CD4-positive, alpha-beta memory T cell (primary cell): ENCODE results near the gene GSTM2. TPM values are rescaled to one million over a fixed set of nuclear protein-coding genes. Genes with fewer than 3 reads are reported as not detected.
A peak's percentile ranks its signal among the peaks of the same experiment; 100 is the strongest.
"Not testable (repeated sequence)": the region's sequence is repeated elsewhere in the genome, so short reads cannot be mapped to it uniquely, and the experiment has no call there.

Experiments
- CTCF ChIA-PET: fragments of 350-600 bp; sonication (Branson Sonifier 250); formaldehyde crosslinking; loops from one replicate; lab custom pipeline; 2021; ENCODE audit warnings: inconsistent platforms; ENCODE audit not compliant: partially characterized antibody; lab: Charles Lee
- POLR2A ChIA-PET: fragments of 350-600 bp; sonication (Branson Sonifier 250); formaldehyde crosslinking; loops from one replicate; lab custom pipeline; 2021; ENCODE audit not compliant: partially characterized antibody; lab: Charles Lee
- DNase-seq, 5 donors: peaks; one replicate each; pipeline versions ENCODE4 v3.0.0 to v3.0.0-alpha.2; 2020 to 2022; ENCODE audit warnings: mixed read lengths in 1 of 5
- H3K27ac ChIP-seq: one replicate; pipeline ENCODE4 v1.7.0; 2013; ENCODE audit warnings: low read depth, low read length
- H3K27me3 ChIP-seq: 2 replicates; pipeline ENCODE4 v1.7.0; 2013; ENCODE audit warnings: mild to moderate bottlenecking, low read length, moderate library complexity; ENCODE audit not compliant: insufficient read depth
- H3K36me3 ChIP-seq: 2 replicates; pipeline ENCODE4 v1.7.0; 2013; ENCODE audit warnings: mild to moderate bottlenecking, low read length, moderate library complexity; ENCODE audit not compliant: insufficient read depth
- H3K4me1 ChIP-seq: 2 replicates; pipeline ENCODE4 v1.7.0; 2013; ENCODE audit warnings: mild to moderate bottlenecking, low read length, moderate library complexity; ENCODE audit not compliant: insufficient read depth
- H3K4me3 ChIP-seq, 2 donors: one replicate each; pipeline ENCODE4 v1.7.0; 2013; ENCODE audit warnings: low read length in 2 of 2, mild to moderate bottlenecking in 1 of 2
- H3K9me3 ChIP-seq, 2 donors: one replicate each; pipeline ENCODE4 v1.7.0; 2013; ENCODE audit warnings: low read length in 2 of 2, control low read depth in 1 of 2; ENCODE audit not compliant: control insufficient read depth in 1 of 2
- H3K27ac Mint-ChIP-seq, 7 donors: one replicate each; pipeline ENCODE4 v1.8.0; 2020 to 2021; ENCODE audit warnings: mixed read lengths in 7 of 7, mild to moderate bottlenecking in 6 of 7, inconsistent platforms in 3 of 7, moderate library complexity in 3 of 7
- H3K27me3 Mint-ChIP-seq, 2 donors: one replicate each; pipeline ENCODE4 v1.8.0; 2020 to 2021; ENCODE audit warnings: mixed read lengths in 2 of 2
- H3K36me3 Mint-ChIP-seq, 2 donors: one replicate each; pipeline ENCODE4 v1.8.0; 2020 to 2021; ENCODE audit warnings: mixed read lengths in 2 of 2, inconsistent platforms in 1 of 2, mild to moderate bottlenecking in 1 of 2
- H3K4me1 Mint-ChIP-seq, 4 donors: one replicate each; pipeline ENCODE4 v1.8.0; 2020 to 2021; ENCODE audit warnings: mixed read lengths in 4 of 4, mild to moderate bottlenecking in 1 of 4
- H3K4me3 Mint-ChIP-seq, 8 donors: one replicate each; pipeline ENCODE4 v1.8.0; 2020 to 2021; ENCODE audit warnings: mixed read lengths in 8 of 8, mild to moderate bottlenecking in 7 of 8, moderate library complexity in 6 of 8, inconsistent platforms in 3 of 8
- H3K9me3 Mint-ChIP-seq, 8 donors: one replicate each; pipeline ENCODE4 v1.8.0; 2020 to 2021; ENCODE audit warnings: mixed read lengths in 8 of 8, mild to moderate bottlenecking in 5 of 8, inconsistent platforms in 3 of 8, moderate library complexity in 1 of 8
- intact Hi-C: fragments of 100-400 bp; cut with micrococcal nuclease; formaldehyde crosslinking; loops from one replicate; pipeline ENCODE4 v1.15.1; 2023
- polyA plus RNA-seq, 2 donors: library from polyadenylated mRNA; unstranded; fragments of 300-500 nt; fragmentation: Illumina TruSeq; gene quantifications; one replicate each; pipeline ENCODE4 v1.2.3, GENCODE V29; 2021
- total RNA-seq, 2 experiments: library from RNA; stranded (reverse); gene quantifications; one replicate each; pipeline ENCODE4 v1.2.3, GENCODE V29; 2021

GSTM2 gene
- total and polyA plus RNA-seq, 4 experiments from 2014 or later, result 11.8 to 31.4 (median 22.5) TPM

DNA sequence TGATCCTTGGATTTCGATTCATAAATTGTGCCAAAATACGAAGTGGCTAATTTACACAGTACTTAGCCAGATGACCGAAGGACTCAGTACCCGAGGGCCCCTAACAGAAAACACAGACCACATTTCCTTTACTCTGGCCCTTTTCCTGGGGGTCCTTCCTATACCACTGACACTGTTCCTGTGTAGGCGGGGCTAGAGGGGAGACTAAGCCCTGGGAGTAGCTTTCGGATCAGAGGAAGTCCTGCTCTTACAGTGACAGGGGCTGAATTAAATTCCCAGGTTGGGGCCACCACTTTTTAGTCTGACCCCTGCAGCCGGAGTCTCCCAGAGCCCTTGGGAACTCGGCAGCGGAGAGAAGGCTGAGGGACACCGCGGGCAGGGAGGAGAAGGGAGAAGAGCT is 19.3 kb downstream of the GSTM2 start:
- H3K27ac Mint-ChIP-seq, result peak overlapping the region in 4 of 7 donors; percentile 89 to 94 (median 92)

DNA sequence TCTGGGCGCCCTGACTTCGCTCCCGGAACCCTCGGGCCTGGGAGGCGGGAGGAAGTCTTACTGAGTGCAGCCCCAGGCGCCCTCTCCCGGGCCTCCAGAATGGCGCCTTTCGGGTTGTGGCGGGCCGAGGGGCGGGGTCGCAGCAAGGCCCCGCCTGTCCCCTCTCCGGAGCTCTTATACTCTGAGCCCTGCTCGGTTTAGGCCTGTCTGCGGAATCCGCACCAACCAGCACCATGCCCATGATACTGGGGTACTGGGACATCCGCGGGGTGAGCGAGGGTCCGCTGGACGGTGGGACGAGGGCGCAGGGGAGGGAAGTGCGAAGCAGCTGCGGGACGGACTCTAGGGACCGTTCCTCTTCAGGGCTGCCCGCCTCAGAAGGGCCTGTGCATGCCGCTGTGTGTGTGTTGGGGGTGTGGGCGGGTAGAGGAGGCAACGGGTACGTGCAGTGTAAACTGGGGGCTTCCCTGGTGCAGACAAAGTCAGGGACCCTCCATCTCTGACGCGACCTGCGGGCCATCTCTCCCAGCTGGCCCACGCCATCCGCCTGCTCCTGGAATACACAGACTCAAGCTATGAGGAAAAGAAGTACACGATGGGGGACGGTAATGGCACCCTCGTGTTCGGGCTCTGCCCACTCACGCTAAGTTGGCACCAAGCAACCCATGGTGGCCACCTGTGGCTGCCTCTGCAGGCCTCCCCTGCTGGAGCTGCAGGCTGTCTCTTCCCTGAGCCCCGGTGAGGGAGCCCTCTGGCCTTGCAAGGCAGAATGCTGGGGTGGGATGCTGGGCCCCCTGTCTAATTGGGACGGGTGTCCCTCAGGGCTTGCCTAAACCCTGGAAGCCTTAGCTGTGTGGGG is 20.0 kb downstream of the GSTM2 start, which contains the start of gene GSTM1:
GSTM1 (plus strand) TSS at position 177 of the 859 bp plus-strand sequence; CDS start at position 234, 57 bp downstream.
- peak within 1 kb of the TSS in 1 of 2 donors; percentile 52 for H3K4me3 ChIP-seq
- no peaks in the 10 kb centered on the region for H3K27me3 Mint-ChIP-seq
- H3K9me3 Mint-ChIP-seq, result peaks cover 0 to 5% (median 0%) of the 10 kb centered on the region in 8 donors
- peak within 1 kb of the TSS in 5 of 8 donors; percentile 86 to 93 (median 90) for H3K4me3 Mint-ChIP-seq
- H3K9me3 ChIP-seq, result no peaks in the 10 kb centered on the region
- ChIA-PET POLR2A (no interaction called here), CTCF (no interaction called here)
- peaks cover 0 to 18% (median 11%) of the 10 kb centered on the region in 4 donors for H3K4me1 Mint-ChIP-seq
- H3K27me3 ChIP-seq, result no peaks in the 10 kb centered on the region
- peak within 1 kb of the TSS; percentile 26 for H3K27ac ChIP-seq
- intact Hi-C loops, result no loop called here
- H3K4me1 ChIP-seq, result no peaks in the 10 kb centered on the region
- DNase-seq, result peak in 3 of 5 donors; percentile 77 to 80 (median 78)
- H3K36me3 Mint-ChIP-seq, result no peaks in the 10 kb centered on the region
- H3K27ac Mint-ChIP-seq, result peak within 1 kb of the TSS in 4 of 7 donors; percentile 92 to 94 (median 92)
- no peaks in the 10 kb centered on the region for H3K36me3 ChIP-seq

More for the DNA sequence above, 19.3 kb downstream of the GSTM2 start:
- intact Hi-C loops, H3K36me3 Mint-ChIP-seq, DNase-seq, CTCF ChIA-PET, H3K4me1 ChIP-seq, POLR2A ChIA-PET, H3K27me3 ChIP-seq, H3K9me3 Mint-ChIP-seq, H3K36me3 ChIP-seq, H3K9me3 ChIP-seq, H3K27me3 Mint-ChIP-seq: not testable (repeated sequence)
- Mint-ChIP-seq H3K4me1 (peaks cover 0 to 18% (median 11%) of the 10 kb centered on the region in 4 donors), H3K4me3 (peak overlapping the region in 5 of 8 donors; percentile 86 to 93 (median 90))
- Histone ChIP-seq H3K27ac (peak overlapping the region; percentile 26), H3K4me3 (peak overlapping the region in 1 of 2 donors; percentile 52)

DNA sequence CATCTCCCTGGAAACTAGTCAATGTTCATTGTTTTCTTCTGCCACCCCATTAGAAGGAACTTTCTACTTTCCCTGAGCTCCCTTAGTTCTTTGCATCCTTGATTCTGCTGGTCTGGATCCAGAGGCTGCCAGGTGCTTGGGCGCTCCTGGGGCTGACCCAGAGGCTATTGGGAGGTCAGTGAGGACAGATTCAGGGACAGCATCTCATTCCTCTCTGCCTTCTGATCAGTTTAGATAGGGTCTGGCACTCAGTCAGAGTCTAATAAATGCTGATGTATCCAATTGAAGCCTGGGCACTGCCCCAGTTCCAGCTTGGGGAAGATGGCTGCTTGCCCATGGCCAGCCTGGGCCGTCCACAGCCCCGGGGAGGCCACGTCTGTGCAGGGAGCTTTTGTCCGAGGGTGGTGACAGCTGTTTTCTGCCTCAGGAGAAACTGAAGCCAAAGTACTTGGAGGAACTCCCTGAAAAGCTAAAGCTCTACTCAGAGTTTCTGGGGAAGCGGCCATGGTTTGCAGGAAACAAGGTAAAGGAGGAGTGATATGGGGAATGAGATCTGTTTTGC is 22.1 kb downstream of the GSTM2 start:
- CTCF ChIA-PET, result no interaction called here
- no peaks in the 10 kb centered on the region for H3K9me3 ChIP-seq
- Mint-ChIP-seq H3K9me3 (peaks cover 0 to 1% (median 0%) of the 10 kb centered on the region in 8 donors), H3K4me1 (peaks cover 0 to 18% (median 11%) of the 10 kb centered on the region in 4 donors), H3K36me3 (no peaks in the 10 kb centered on the region), H3K4me3 (peak overlapping the region in 3 of 8 donors; percentile 22 to 36 (median 27)), H3K27me3 (no peaks in the 10 kb centered on the region), H3K27ac (no peak overlapping the region)
- no peak for DNase-seq
- intact Hi-C loops, result no loop called here
- H3K36me3 ChIP-seq, result no peaks in the 10 kb centered on the region
- no peaks in the 10 kb centered on the region for H3K27me3 ChIP-seq
- no peak overlapping the region for H3K4me3 ChIP-seq
- no peak overlapping the region for H3K27ac ChIP-seq
- H3K4me1 ChIP-seq, result no peaks in the 10 kb centered on the region
- POLR2A ChIA-PET, result no interaction called here

DNA sequence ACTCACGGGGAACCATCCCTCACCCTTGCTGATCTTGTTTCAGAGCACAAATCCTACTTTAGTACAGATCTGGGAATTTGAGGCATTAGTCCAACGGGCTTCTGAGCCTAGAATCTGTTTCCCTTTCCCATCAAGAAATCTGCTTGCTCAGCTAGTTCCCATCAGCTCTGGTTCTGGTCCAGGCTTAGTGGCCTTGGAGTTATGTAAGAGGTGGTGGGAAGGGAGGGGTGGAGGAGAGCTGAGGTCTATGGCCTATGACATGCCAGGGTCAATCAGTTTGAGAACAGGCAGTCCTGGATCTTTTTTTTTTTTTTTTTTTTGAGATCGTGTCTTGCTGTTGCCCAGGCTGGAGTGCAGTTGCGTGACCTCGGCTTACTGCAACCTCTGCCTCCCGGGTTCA is 23.9 kb downstream of the GSTM2 start:
- Histone ChIP-seq H3K4me3 (no peak overlapping the region), H3K36me3 (no peaks in the 10 kb centered on the region), H3K27me3 (no peaks in the 10 kb centered on the region), H3K27ac (no peak overlapping the region), H3K4me1 (no peaks in the 10 kb centered on the region), H3K9me3 (no peaks in the 10 kb centered on the region)
- POLR2A ChIA-PET, result no interaction called here
- Mint-ChIP-seq H3K27ac (no peak overlapping the region), H3K4me1 (peaks cover 0 to 18% (median 11%) of the 10 kb centered on the region in 4 donors), H3K36me3 (no peaks in the 10 kb centered on the region), H3K9me3 (no peaks in the 10 kb centered on the region), H3K27me3 (no peaks in the 10 kb centered on the region), H3K4me3 (no peak overlapping the region)
- intact Hi-C loops, result no loop called here
- CTCF ChIA-PET, result no interaction called here
- no peak for DNase-seq

DNA sequence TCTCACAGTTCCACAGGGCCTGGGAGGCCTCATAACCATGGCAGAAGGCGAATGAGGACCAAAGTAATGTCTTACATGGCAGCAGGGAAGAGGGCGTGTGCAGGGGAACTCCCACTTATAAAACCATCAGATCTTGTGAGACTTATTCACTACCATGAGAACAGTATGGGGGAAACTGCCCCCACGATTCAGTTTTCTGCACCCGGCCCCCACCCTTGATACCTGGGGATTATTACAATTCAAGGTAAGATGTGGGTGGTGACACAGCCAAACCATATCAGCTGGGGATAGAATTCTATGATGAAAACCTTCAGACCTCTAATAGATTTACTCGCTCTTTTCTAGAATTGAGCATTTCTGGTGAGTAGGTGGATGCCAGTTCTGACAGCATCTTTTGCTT is 26.5 kb downstream of the GSTM2 start:
- H3K27ac Mint-ChIP-seq, H3K27ac ChIP-seq, CTCF ChIA-PET, H3K9me3 ChIP-seq, H3K4me1 Mint-ChIP-seq, H3K4me1 ChIP-seq, H3K27me3 ChIP-seq, POLR2A ChIA-PET, H3K36me3 Mint-ChIP-seq, H3K4me3 Mint-ChIP-seq, H3K36me3 ChIP-seq, H3K27me3 Mint-ChIP-seq, DNase-seq, intact Hi-C loops, H3K4me3 ChIP-seq, H3K9me3 Mint-ChIP-seq: not testable (repeated sequence)

DNA sequence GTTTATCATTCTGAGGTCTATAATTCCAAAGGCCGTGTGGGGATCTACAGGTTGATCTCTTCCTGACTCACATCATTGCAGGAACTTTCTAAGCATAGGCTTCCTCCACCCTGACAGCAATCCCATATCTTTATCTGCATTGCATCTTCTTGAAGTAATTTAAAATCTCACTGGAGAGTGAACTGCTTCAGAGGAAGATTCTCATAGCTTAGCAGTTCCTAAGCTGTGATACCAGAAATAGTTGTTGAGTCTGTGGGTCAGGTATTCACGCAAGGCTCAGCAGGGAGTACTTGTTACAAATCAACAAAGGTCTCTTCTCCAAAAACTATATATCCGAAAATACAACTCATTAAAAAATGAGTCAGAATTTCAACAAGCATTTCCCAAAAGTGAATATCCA is 27.3 kb downstream of the GSTM2 start:
- CTCF ChIA-PET, H3K4me3 Mint-ChIP-seq, H3K27me3 Mint-ChIP-seq, DNase-seq, H3K36me3 ChIP-seq, H3K36me3 Mint-ChIP-seq, H3K27me3 ChIP-seq, intact Hi-C loops, H3K9me3 Mint-ChIP-seq, H3K27ac Mint-ChIP-seq, H3K4me1 Mint-ChIP-seq, H3K4me1 ChIP-seq, H3K9me3 ChIP-seq, POLR2A ChIA-PET, H3K27ac ChIP-seq, H3K4me3 ChIP-seq: not testable (repeated sequence)

DNA sequence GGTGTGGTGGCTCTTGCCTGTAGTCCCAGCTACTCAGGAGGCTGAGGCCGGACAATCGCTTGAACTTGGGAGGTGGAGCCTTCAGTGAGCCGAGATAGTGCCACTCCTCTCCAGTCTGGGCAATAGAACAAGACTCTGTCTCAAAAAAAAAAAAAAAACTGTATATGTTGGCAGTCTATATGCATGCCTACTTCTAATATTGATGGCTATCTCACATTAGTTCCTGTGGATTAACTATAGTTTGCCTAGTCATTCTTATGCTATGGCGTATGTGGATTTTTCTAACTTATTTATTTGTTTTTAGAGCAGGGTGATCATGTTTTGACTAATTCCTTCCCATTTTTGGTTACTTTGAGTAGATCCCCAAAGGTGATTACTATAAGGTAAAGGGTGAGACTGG is 29.2 kb downstream of the GSTM2 start:
- Mint-ChIP-seq H3K4me3 (no peak overlapping the region), H3K27ac (no peak overlapping the region), H3K36me3 (no peaks in the 10 kb centered on the region), H3K9me3 (no peaks in the 10 kb centered on the region), H3K27me3 (no peaks in the 10 kb centered on the region), H3K4me1 (no peaks in the 10 kb centered on the region)
- ChIA-PET CTCF (no interaction called here), POLR2A (no interaction called here)
- intact Hi-C loops, result no loop called here
- no peak for DNase-seq
- no peaks in the 10 kb centered on the region for H3K36me3 ChIP-seq
- H3K4me1 ChIP-seq, result no peaks in the 10 kb centered on the region
- no peak overlapping the region for H3K4me3 ChIP-seq
- H3K9me3 ChIP-seq, result no peaks in the 10 kb centered on the region
- no peak overlapping the region for H3K27ac ChIP-seq
- no peaks in the 10 kb centered on the region for H3K27me3 ChIP-seq
